ENCODE measurements around the gene DPH7.

DPH7 gene

DNA sequence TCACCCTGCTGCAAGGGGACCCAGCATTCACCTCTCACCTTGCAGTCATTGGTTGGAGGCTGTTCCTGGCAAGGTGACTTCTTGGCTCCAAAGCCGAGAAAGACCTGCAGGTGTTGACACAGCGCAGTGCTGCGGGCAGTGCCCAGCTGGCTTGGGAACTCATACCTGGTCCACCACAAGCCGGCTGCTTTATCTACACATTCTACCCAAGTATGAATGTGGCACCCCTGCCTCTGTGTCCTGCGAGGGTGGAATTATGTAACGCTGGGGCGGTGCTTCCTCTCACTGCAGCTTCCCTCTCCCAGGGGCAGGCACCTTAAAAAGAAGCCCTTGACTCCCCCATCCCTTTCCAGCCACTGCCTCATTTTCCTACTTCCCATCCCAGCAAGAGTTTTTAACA, 14.0 kb upstream of the DPH7 start:
- DNase-seq (ENCODE audit: low read depth) = no peak
- no peak overlapping the region for H3K4me3 ChIP-seq (ENCODE audit: low read depth, low read length)
- TF ChIP-seq, protein P1, sequence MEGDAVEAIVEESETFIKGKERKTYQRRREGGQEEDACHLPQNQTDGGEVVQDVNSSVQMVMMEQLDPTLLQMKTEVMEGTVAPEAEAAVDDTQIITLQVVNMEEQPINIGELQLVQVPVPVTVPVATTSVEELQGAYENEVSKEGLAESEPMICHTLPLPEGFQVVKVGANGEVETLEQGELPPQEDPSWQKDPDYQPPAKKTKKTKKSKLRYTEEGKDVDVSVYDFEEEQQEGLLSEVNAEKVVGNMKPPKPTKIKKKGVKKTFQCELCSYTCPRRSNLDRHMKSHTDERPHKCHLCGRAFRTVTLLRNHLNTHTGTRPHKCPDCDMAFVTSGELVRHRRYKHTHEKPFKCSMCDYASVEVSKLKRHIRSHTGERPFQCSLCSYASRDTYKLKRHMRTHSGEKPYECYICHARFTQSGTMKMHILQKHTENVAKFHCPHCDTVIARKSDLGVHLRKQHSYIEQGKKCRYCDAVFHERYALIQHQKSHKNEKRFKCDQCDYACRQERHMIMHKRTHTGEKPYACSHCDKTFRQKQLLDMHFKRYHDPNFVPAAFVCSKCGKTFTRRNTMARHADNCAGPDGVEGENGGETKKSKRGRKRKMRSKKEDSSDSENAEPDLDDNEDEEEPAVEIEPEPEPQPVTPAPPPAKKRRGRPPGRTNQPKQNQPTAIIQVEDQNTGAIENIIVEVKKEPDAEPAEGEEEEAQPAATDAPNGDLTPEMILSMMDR (IDR thresholded peaks at IDR 0.05; ENCODE audit: low read depth, low read length, missing control alignments) = no peak

DNA sequence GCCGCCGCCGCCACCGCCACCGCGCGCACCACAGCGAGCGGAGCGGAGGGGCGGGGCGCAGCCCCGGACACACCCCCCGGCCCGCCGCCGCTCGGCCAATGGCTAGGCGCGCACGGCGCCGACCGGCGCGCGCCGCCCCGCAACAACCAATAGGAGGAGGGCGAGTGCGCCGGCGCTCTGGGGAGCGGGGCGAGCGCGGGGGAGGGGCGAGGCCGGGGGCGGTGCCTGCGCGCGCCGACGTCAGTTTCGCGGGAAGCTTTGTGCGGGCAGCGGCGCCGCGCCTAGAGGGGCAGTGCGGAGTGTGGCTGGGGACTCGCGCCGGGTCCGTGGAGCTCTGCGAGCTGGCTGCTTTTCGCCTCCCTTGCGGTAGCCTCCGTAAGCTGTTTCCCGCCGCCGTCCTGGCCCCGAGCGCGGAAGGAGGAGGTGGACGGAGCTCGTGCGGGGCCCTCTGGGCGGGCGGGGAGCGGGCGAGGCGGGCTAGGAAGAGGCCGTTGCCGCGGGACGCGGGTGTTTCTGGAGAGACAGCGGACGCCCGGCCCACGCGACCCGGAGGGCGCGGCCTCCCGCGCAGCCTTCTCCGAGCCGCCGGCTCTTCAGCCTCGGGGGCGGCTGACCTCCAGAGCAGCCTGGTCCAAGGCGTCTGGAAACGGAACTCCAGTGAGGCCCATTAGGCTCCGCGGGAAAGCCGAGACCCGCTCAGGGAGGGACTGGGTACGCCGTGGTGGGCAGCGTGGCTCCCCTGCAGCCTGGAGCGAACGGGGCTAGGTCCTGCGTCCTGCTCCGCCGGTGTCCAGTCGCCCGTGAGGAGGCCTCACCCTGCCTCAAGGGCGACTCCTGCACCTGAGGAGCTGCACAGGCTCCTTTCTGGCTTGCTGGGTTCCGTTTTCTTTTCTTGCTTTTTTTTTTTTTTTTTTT, 12.0 kb upstream of the DPH7 start, which contains the start of gene ZMYND19:
TSS of gene ZMYND19 (minus strand) at position 44 of the 915 bp plus-strand sequence. CDS start 249 bp downstream, outside the sequence.
- H3K4me3 ChIP-seq (ENCODE audit: low read depth, low read length) = peak within 1 kb of the TSS; percentile 94
- DNase-seq (ENCODE audit: low read depth) = peak; percentile 38
- TF ChIP-seq, protein P1 (IDR thresholded peaks at IDR 0.05; ENCODE audit: low read depth, low read length, missing control alignments) = no peak

DNA sequence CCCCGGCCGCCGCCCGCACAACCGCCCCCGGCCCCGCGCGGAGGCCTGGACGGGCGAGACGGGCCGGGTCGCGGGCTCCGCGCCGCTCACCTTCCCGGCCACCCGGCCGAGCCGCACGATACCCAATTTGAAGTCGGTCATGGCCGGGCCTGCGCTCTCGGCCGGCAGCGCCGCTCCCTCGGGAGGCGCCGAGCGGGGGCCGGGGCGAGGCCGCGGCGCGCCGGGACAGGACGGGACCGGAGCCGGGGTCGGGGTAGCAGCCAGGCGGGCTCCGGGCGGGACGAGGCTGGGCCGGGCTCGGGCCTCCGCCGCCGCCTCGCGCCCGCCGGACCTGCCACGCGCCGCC, 11.4 kb upstream of the DPH7 start:
- TF ChIP-seq, protein P1 (IDR thresholded peaks at IDR 0.05; ENCODE audit: low read depth, low read length, missing control alignments) = no peak
- H3K4me3 ChIP-seq (ENCODE audit: low read depth, low read length) = peak overlapping the region; percentile 94
- no peak for DNase-seq (ENCODE audit: low read depth)

DNA sequence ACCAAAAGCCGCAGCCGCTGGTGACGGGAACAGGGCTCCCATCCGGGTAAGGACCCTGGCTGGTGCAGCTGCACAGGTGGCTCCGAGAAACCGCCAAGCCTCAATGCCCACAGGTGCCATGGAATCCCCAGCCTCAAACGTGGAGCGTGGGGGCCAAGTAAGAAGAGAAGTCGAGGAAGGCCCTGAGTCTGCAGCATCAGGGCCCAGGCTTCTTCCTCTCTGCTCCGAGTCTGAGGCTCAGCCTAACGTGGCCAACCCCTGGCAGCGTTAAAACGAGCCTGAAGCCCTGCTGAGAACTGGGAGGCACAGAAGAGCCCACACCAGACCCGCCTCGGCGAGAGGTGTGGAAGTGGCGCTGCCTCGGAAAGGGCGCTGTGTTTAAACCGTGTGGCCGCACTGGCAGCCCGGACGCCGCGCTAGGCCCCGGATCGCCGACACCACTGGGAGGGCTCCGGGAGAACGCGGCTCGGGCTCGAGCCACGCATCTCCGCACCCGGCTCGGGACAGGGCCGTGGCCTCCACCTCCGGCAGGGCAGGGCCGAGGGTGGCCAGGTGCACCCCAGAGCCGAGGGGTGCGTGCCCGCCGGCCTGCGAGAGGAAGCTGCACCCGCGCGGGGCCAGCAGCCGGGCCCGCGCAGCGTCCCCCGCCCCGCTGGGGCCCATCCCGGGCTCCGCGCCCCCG, 10.9 kb upstream of the DPH7 start:
- TF ChIP-seq, protein P1 (IDR thresholded peaks at IDR 0.05; ENCODE audit: low read depth, low read length, missing control alignments) = no peak
- no peak for DNase-seq (ENCODE audit: low read depth)
- H3K4me3 ChIP-seq (ENCODE audit: low read depth, low read length) = peak overlapping the region; percentile 94

DNA sequence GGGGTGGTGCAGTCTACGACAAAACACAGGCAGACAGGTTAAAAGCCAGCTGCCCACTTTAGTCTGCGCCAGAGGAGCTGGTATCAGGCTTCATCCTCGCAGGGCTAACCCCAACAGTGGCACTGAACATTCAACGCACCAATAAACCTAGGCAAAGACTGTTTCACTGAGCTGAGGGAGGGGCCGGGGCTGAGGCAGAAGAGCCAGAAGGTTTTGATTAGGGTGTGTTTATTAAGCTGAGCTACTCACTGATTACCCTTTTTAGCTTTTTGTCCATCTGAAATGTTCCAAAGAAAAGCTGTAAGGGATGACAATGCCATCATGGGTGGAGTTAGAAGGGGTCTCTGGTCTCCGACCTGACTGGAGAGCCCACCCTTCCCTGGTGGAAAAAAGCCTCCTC, 10.2 kb upstream of the DPH7 start:
- no peak for DNase-seq (ENCODE audit: low read depth)
- TF ChIP-seq, protein P1 (IDR thresholded peaks at IDR 0.05; ENCODE audit: low read depth, low read length, missing control alignments) = no peak

DNA sequence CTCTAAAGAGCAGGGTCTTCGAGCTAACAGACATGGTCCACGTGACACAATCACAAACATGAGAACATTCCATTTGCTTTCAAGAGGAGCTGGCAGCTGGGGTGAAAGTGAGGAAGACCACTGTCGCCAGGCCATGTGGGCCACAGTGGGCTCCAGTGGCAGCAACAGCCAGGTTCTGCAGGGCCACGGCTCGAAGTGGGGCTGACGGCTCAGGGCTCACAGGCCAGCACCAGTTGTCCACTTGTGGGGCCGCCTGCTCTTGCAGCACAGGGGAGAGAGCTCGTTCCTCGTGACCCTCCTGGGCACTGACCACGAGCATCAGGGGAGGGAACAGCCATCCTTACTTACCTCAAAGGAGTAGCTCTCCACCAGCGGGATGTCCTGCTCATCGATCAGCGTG, 9.6 kb upstream of the DPH7 start:
- no peak for DNase-seq (ENCODE audit: low read depth)
- TF ChIP-seq, protein P1 (IDR thresholded peaks at IDR 0.05; ENCODE audit: low read depth, low read length, missing control alignments) = no peak
- no peak overlapping the region for H3K4me3 ChIP-seq (ENCODE audit: low read depth, low read length)

More for the DNA sequence above, 10.2 kb upstream of the DPH7 start:
- peak overlapping the region; percentile 94 for H3K4me3 ChIP-seq (ENCODE audit: low read depth, low read length)

Data from GM12864 (cell line).